K562 (cell line): Measurements from ENCODE around the gene CYP4V2. TPM values are rescaled to one million over a fixed set of nuclear protein-coding genes. Genes with fewer than 3 reads are reported as not detected.

Source experiments
- AFF1 ChIP-seq, 2 experiments: fragments of 450-650 bp; IDR thresholded peaks; 2 replicates each; pipeline ENCODE4 v1.6.1; 2018; ENCODE audit warnings: mild to moderate bottlenecking in 2 of 2, low read depth in 1 of 2; ENCODE audit not compliant: partially characterized antibody in 2 of 2
- CEBPG ChIP-seq, 3 experiments: fragments of 200-800 bp in 1 of 3; sonication (Bioruptor generic) in 1 of 3; sonication (generic) in 1 of 3; formaldehyde crosslinking in 1 of 3; IDR thresholded peaks in 2 of 3; conservative IDR thresholded peaks in 1 of 3; 2 replicates each; pipeline versions ENCODE4 v1.6.1 to v1.8.0; 2016 to 2022; ENCODE audit warnings: missing compliant biosample characterization in 2 of 3, missing genetic modification characterization in 2 of 3, mild to moderate bottlenecking in 1 of 3, missing genetic modification reagents in 1 of 3
- HNRNPLL ChIP-seq: fragments of 200-400 bp; formaldehyde crosslinking; IDR thresholded peaks from 2 replicates; pipeline ENCODE4 v1.6.1; 2017; ENCODE audit warnings: low read length, low read depth, mild to moderate bottlenecking; ENCODE audit not compliant: poor library complexity, severe bottlenecking
- NCOR1 ChIP-seq: fragments of 450-650 bp; IDR thresholded peaks from 2 replicates; pipeline ENCODE4 v1.6.1; 2016; ENCODE audit warnings: mild to moderate bottlenecking, moderate library complexity
- NR2C1 ChIP-seq, 2 experiments: fragments of 450-650 bp; IDR thresholded peaks; 2 replicates each; pipeline ENCODE4 v1.6.1; 2017; ENCODE audit warnings: mild to moderate bottlenecking in 2 of 2, antibody characterized with exemption in 1 of 2, inconsistent platforms in 1 of 2, missing compliant biosample characterization in 1 of 2, missing genetic modification characterization in 1 of 2
- NR4A1 ChIP-seq, 2 experiments: fragments of 250-450 bp in 1 of 2; fragments of 450-650 bp in 1 of 2; sonication (Bioruptor Pico) in 1 of 2; IDR thresholded peaks; 2 replicates each; pipeline versions ENCODE4 v1.4.0 to v1.6.1; 2016 to 2020; ENCODE audit warnings: mild to moderate bottlenecking in 2 of 2, missing compliant biosample characterization in 1 of 2, missing genetic modification characterization in 1 of 2, moderate library complexity in 1 of 2
- OTX1 ChIP-seq: fragments of 450-650 bp; formaldehyde crosslinking; IDR thresholded peaks from 2 replicates; pipeline ENCODE4 v1.4.0; 2022; ENCODE audit warnings: mild to moderate bottlenecking
- SFPQ ChIP-seq: fragments of 200-400 bp; formaldehyde crosslinking; IDR thresholded peaks from 2 replicates; pipeline ENCODE4 v1.6.1; 2017; ENCODE audit warnings: mild to moderate bottlenecking, low read depth, low read length, moderate library complexity
- SNAPC5 ChIP-seq: fragments of 250-450 bp; sonication (Bioruptor Pico); IDR thresholded peaks from 2 replicates; pipeline ENCODE4 v1.8.0; 2021; ENCODE audit warnings: moderate library complexity, mild to moderate bottlenecking, inconsistent platforms
- SRF ChIP-seq, 2 experiments: fragments of 250-450, 450-650 bp in 1 of 2; sonication (Bioruptor Pico) in 1 of 2; sonication (generic) in 1 of 2; formaldehyde crosslinking; IDR thresholded peaks; 2 replicates each; pipeline versions ENCODE4 v1.5.0 to v1.5.1; 2020 to 2022; ENCODE audit warnings: mild to moderate bottlenecking in 1 of 2, missing genetic modification reagents in 1 of 2
- TAF9B ChIP-seq: fragments of 450-650 bp; IDR thresholded peaks from 2 replicates; pipeline ENCODE4 v1.6.1; 2018; ENCODE audit warnings: mild to moderate bottlenecking; ENCODE audit not compliant: partially characterized antibody
- TCF7L2 ChIP-seq: fragments of 150-350 bp; IDR thresholded peaks from 2 replicates; pipeline ENCODE4 v1.6.1; 2016; ENCODE audit warnings: low read depth, mild to moderate bottlenecking, low read length, moderate library complexity
- ZBTB17 ChIP-seq: fragments of 450-650 bp; formaldehyde crosslinking; IDR thresholded peaks from 2 replicates; pipeline ENCODE4 v1.4.0; 2020; ENCODE audit warnings: mild to moderate bottlenecking
- ZBTB2 ChIP-seq: fragments of 450-650 bp; IDR thresholded peaks from 2 replicates; pipeline ENCODE4 v1.6.1; 2016; ENCODE audit warnings: antibody characterized with exemption
- ZNF778 ChIP-seq: fragments of 450-650 bp; formaldehyde crosslinking; IDR thresholded peaks from 2 replicates; pipeline ENCODE4 v1.4.0; 2020; ENCODE audit warnings: mild to moderate bottlenecking, moderate library complexity
- polyA plus RNA-seq, 8 experiments: library from polyadenylated mRNA; depleted of rRNA in 4 of 8; stranded (reverse) in 5 of 8; unstranded in 3 of 8; fragments of >200 nt; fragmentation: Nextera tagmentation in 2 of 8; fragmentation: Illumina TruSeq in 1 of 8; extraction: Ambion mirVana in 2 of 8; extraction: Trizol in 1 of 8; gene quantifications; 2 replicates each; pipeline versions ENCODE4 v1.2.1 to v1.2.3, GENCODE V29; 2011 to 2014; ENCODE audit warnings: inconsistent platforms in 1 of 8, missing spikeins in 1 of 8
- total RNA-seq, 7 experiments: library from RNA; depleted of rRNA in 6 of 7; stranded (reverse); fragments of >200 nt in 6 of 7; fragmentation: Illumina TruSeq in 2 of 7; extraction: Trizol in 2 of 7; gene quantifications; 2 replicates each; pipeline versions ENCODE4 v1.2.1 to v1.2.3, GENCODE V29; 2011 to 2021; ENCODE audit warnings: low replicate concordance in 1 of 7

Gene CYP4V2
- total and polyA plus RNA-seq, 9 of the 15 experiments (the other 6 are each of a cell fraction or from before 2014, with no cell fraction given): 1.1 to 8.3 (median 3.9) TPM

GRCh38 chr4:186191200-186192065 lies at the start of gene CYP4V2 (continued):
- TF ChIP-seq AFF1 (IDR thresholded peaks at IDR 0.05; ENCODE audit: low read depth in 1 of 2, partially characterized antibody in 2 of 2): no peak
- TF ChIP-seq SNAPC5 (CRISPR knock-in tag): no peak
- TF ChIP-seq NR4A1 (CRISPR knock-in tag; IDR thresholded peaks at IDR 0.05): no peak
- no peak for TF ChIP-seq NR4A1 (tag; IDR thresholded peaks at IDR 0.05)
- no peak for TF ChIP-seq TCF7L2
- TF ChIP-seq SFPQ: no peak
- no peak for TF ChIP-seq ZNF778 (CRISPR knock-in tag)
- peak; percentile 87 for TF ChIP-seq HNRNPLL
- no peak for TF ChIP-seq OTX1
- TF ChIP-seq TAF9B: peak; percentile 74
- 0 out of 2 replicates have a peak, but pooled peaks have one; percentile 43 for TF ChIP-seq ZBTB2
- TF ChIP-seq NR2C1 (IDR thresholded peaks at IDR 0.05): peak; percentile 92
- peak; percentile 94 for TF ChIP-seq NR2C1 (tag; IDR thresholded peaks at IDR 0.05)
- no peak for TF ChIP-seq CEBPG (CRISPR knock-in tag; IDR thresholded peaks at IDR 0.05)
- peak in 1 of 2 experiments; percentile 48; a peak in 2 of 4 replicates for TF ChIP-seq CEBPG (tag; conservative IDR thresholded peaks at IDR 0.05 in 1 of 2, IDR thresholded peaks at IDR 0.05 in 1 of 2)
- peak; percentile 55; the same call in 1 of the 2 replicates for TF ChIP-seq NCOR1
- TF ChIP-seq SRF (CRISPR knock-in tag; IDR thresholded peaks at IDR 0.05): 0 out of 4 replicates have a peak, but pooled peaks of 1 of the 2 experiments have one; percentile 4
- no peak for TF ChIP-seq ZBTB17 (CRISPR knock-in tag)
